ENCODE results near the gene TRPM2. TPM values are rescaled to one million over a fixed set of nuclear protein-coding genes. Genes with fewer than 3 reads are reported as not detected.
"Not testable (repeated sequence)": the region's sequence is repeated elsewhere in the genome, so short reads cannot be mapped to it uniquely, and the experiment has no call there.

Gene TRPM2
- total and polyA plus RNA-seq, 12 donors = 0.34 to 8.5 (median 1.2) TPM

- no peak overlapping the region for H3K4me3 ChIP-seq
- intact Hi-C loops (cut with DNase I) = no loop called here
- ATAC-seq (no peak), DNase-seq (no peak)
- H3K4me1 ChIP-seq = no peaks in the 10 kb centered on the region
- peaks cover 0 to 72% (median 0%) of the 10 kb centered on the region in 9 donors for H3K36me3 ChIP-seq
- TF ChIP-seq, protein P1, sequence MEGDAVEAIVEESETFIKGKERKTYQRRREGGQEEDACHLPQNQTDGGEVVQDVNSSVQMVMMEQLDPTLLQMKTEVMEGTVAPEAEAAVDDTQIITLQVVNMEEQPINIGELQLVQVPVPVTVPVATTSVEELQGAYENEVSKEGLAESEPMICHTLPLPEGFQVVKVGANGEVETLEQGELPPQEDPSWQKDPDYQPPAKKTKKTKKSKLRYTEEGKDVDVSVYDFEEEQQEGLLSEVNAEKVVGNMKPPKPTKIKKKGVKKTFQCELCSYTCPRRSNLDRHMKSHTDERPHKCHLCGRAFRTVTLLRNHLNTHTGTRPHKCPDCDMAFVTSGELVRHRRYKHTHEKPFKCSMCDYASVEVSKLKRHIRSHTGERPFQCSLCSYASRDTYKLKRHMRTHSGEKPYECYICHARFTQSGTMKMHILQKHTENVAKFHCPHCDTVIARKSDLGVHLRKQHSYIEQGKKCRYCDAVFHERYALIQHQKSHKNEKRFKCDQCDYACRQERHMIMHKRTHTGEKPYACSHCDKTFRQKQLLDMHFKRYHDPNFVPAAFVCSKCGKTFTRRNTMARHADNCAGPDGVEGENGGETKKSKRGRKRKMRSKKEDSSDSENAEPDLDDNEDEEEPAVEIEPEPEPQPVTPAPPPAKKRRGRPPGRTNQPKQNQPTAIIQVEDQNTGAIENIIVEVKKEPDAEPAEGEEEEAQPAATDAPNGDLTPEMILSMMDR (IDR thresholded peaks at IDR 0.05) = no peak
- H3K9me3 ChIP-seq = no peaks in the 10 kb centered on the region
- WGBS, 2 donors = 86% methylated on average over 30 to 32 of the region's 32 CpGs
- H3K27ac ChIP-seq = no peak overlapping the region
- H3K27me3 ChIP-seq = peaks cover 0 to 19% (median 0%) of the 10 kb centered on the region in 7 donors
These were observed 48.2 kb downstream of the TRPM2 start for GRCh38 chr21:44401386-44402160.

GRCh38 chr21:44402323-44403105, 49.1 kb downstream of the TRPM2 start:
- WGBS, 2 donors = 83 to 85% methylated on average over 17 of the region's 17 CpGs
- TF ChIP-seq, protein P1 (IDR thresholded peaks at IDR 0.05) = no peak
- intact Hi-C loops (cut with DNase I) = no loop called here
- Histone ChIP-seq H3K4me3 (no peak overlapping the region), H3K9me3 (no peaks in the 10 kb centered on the region), H3K27ac (no peak overlapping the region), H3K27me3 (peaks cover 0 to 19% (median 0%) of the 10 kb centered on the region in 7 donors), H3K36me3 (peaks cover 0 to 74% (median 0%) of the 10 kb centered on the region in 9 donors), H3K4me1 (no peaks in the 10 kb centered on the region)
- ATAC-seq = no peak
- no peak for DNase-seq

DNA sequence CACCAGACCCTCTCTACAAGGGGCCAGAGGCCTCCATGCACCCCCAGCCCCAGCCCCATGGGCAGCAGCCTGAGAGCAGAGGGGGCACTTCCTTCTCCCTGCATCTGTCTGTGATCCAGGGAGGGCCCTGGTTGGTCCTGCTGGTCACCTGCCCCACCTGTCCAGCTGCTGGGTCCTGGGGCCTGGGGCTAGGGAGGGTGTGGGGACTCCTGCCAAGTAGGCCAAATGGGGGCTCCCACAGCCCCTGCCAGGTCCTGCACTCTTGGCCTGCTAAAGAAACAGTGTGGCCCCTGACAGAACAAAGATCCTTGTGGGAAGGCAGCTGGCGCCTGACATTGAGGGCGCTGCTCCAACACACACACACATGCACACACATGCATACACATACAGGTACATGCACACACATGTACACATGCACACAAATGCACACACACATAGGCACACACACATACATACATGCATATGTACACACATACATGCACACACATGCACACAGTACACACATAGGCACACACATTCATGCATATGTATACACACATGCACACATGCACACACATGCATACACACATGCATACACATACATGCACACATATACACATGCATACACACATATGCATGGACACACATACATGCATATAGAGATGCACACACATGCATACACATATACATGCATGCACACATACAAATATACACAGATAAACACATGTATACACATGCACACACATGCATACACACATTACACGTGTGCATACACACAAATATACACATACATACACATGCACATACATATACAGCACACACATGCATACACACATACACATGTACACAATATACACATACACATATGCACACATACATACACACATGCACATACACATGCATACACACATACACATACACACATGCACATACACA, 49.9 kb downstream of the TRPM2 start:
- no peaks in the 10 kb centered on the region for H3K9me3 ChIP-seq
- H3K36me3 ChIP-seq = peaks cover 0 to 74% (median 0%) of the 10 kb centered on the region in 9 donors
- DNase-seq (no peak), ATAC-seq (no peak)
- no peak overlapping the region for H3K27ac ChIP-seq
- whole genome bisulfite sequencing, 2 donors = 90 to 93% methylated on average over 3 of the region's 3 CpGs
- H3K4me3 ChIP-seq = no peak overlapping the region
- H3K27me3 ChIP-seq = peaks cover 0 to 19% (median 0%) of the 10 kb centered on the region in 7 donors
- intact Hi-C loops (cut with DNase I) = no loop called here
- no peaks in the 10 kb centered on the region for H3K4me1 ChIP-seq
- TF ChIP-seq, protein P1 (IDR thresholded peaks at IDR 0.05) = no peak

DNA sequence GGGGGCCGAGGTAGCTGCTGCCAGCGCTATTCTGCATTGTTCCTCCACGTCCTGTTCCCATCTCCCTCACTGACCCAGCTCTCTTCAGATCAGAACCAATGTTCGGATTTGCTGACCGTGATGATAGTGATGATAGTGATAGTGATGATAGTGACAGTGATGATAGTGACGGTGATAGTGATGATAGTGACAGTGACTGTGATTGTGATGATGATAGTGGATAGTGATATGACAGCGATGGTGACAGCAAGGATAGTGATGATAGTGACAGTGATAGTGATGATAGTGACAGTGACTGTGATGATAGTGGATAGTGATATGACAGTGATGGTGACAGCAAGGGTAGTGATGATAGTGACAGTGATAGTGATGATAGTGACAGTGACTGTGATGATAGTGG, 51.1 kb downstream of the TRPM2 start:
- intact Hi-C loops (cut with DNase I); H3K4me3 ChIP-seq; H3K4me1 ChIP-seq; DNase-seq; H3K9me3 ChIP-seq; H3K27ac ChIP-seq; ATAC-seq: not testable (repeated sequence)
- 75 to 84% methylated on average over 7 of the region's 7 CpGs for WGBS, 2 donors
- Histone ChIP-seq H3K36me3 (peaks cover 0 to 71% (median 0%) of the 10 kb centered on the region in 9 donors), H3K27me3 (peaks cover 0 to 14% (median 0%) of the 10 kb centered on the region in 7 donors)

Data from heart right ventricle (tissue), 16 donors.